H1 (cell line): Measurements from ENCODE around the gene AGAP1. TPM values are rescaled to one million over a fixed set of nuclear protein-coding genes. Genes with fewer than 3 reads are reported as not detected.

ENCODE experiments used
- CTCF ChIA-PET: fragments of 300-600 bp; sonication (Branson Sonifier 250); formaldehyde crosslinking; loops from one replicate; lab custom pipeline; 2021; ENCODE audit not compliant: partially characterized antibody; lab: Charles Lee
- POLR2A ChIA-PET: fragments of 300-600 bp; sonication (Branson Sonifier 250); formaldehyde crosslinking; loops from one replicate; lab custom pipeline; 2021; ENCODE audit warnings: inconsistent platforms; ENCODE audit not compliant: partially characterized antibody; lab: Charles Lee
- DNase-seq, 2 experiments: peaks; one replicate each; pipeline versions ENCODE4 v3.0.0 to v3.0.0-alpha.2; 2010 to 2022; ENCODE audit warnings: low spot score in 2 of 2, low read depth in 1 of 2, mixed read lengths in 1 of 2
- FAIRE-seq: peaks from 2 replicates; lab custom pipeline; 2011; peaks lifted over from hg19 to GRCh38; lab: Jason Lieb, UNC
- H2AFZ ChIP-seq: 2 replicates; pipeline ENCODE4 v1.8.1; 2012; ENCODE audit warnings: low read length, inconsistent platforms
- H2AK5ac ChIP-seq: 2 replicates; pipeline ENCODE4 v1.6.1; 2013; ENCODE audit warnings: low read depth, low read length
- H2BK120ac ChIP-seq: replicated peaks from 2 replicates; pipeline ENCODE3; 2013; ENCODE audit warnings: low read depth, low read length, inconsistent platforms
- H2BK12ac ChIP-seq: 2 replicates; pipeline ENCODE4 v1.6.1; 2013; ENCODE audit warnings: low read depth, low read length
- H2BK15ac ChIP-seq: 2 replicates; pipeline ENCODE4 v1.6.1; 2013; ENCODE audit warnings: low read length
- H2BK20ac ChIP-seq: 2 replicates; pipeline ENCODE4 v1.6.1; 2013; ENCODE audit warnings: low read length
- H2BK5ac ChIP-seq: 2 replicates; pipeline ENCODE4 v1.6.1; 2013; ENCODE audit warnings: low read depth, low read length
- H3K14ac ChIP-seq: 2 replicates; pipeline ENCODE4 v1.6.1; 2013; ENCODE audit warnings: inconsistent platforms; ENCODE audit not compliant: insufficient read length
- H3K18ac ChIP-seq: 2 replicates; pipeline ENCODE4 v1.6.1; 2013; ENCODE audit warnings: low read length; ENCODE audit errors: extremely low read depth
- H3K23ac ChIP-seq: 2 replicates; pipeline ENCODE4 v1.6.1; 2013; ENCODE audit warnings: inconsistent platforms; ENCODE audit not compliant: insufficient read length
- H3K23me2 ChIP-seq: 2 replicates; pipeline ENCODE4 v1.6.1; 2013; ENCODE audit warnings: low read depth, low read length
- H3K27ac ChIP-seq: 2 replicates; pipeline ENCODE4 v1.6.1; 2011; ENCODE audit warnings: low read depth, low read length, inconsistent platforms
- H3K27me3 ChIP-seq, 4 experiments: replicated peaks in 1 of 4; 1 replicate in 1 of 4; 2 replicates in 3 of 4; pipeline versions ENCODE4 v1.6.1 to v1.8.1; 2011 to 2013; ENCODE audit warnings: low read length in 3 of 4, mild to moderate bottlenecking in 3 of 4, inconsistent platforms in 2 of 4, mixed read lengths in 2 of 4, moderate library complexity in 1 of 4; ENCODE audit not compliant: control insufficient read depth in 3 of 4, insufficient read depth in 3 of 4; ENCODE audit errors: extremely low read depth in 1 of 4
- H3K36me3 ChIP-seq, 4 experiments: 2 replicates each; pipeline versions ENCODE4 v1.6.1 to v1.8.1; 2011 to 2013; ENCODE audit warnings: mild to moderate bottlenecking in 4 of 4, low read length in 3 of 4, moderate library complexity in 2 of 4, control low read depth in 1 of 4, inconsistent platforms in 1 of 4; ENCODE audit not compliant: insufficient read depth in 4 of 4, control insufficient read depth in 2 of 4
- H3K4ac ChIP-seq: replicated peaks from 2 replicates; pipeline ENCODE3; 2013; ENCODE audit warnings: low read length, low read depth, mixed read lengths, inconsistent platforms; ENCODE audit not compliant: insufficient read length
- H3K4me1 ChIP-seq, 4 experiments: replicated peaks in 1 of 4; 1 replicate in 1 of 4; 2 replicates in 3 of 4; pipeline versions ENCODE4 v1.6.1 to v1.8.1; 2011 to 2013; ENCODE audit warnings: low read length in 3 of 4, inconsistent platforms in 2 of 4, mixed read lengths in 1 of 4; ENCODE audit not compliant: insufficient read depth in 4 of 4, control insufficient read depth in 3 of 4
- H3K4me2 ChIP-seq, 2 experiments: 2 replicates each; pipeline versions ENCODE4 v1.6.1 to v1.8.1; 2011 to 2013; ENCODE audit warnings: low read depth in 2 of 2, low read length in 2 of 2, control low read depth in 1 of 2, inconsistent platforms in 1 of 2, mild to moderate bottlenecking in 1 of 2; ENCODE audit not compliant: insufficient read depth in 1 of 2
- H3K4me3 ChIP-seq, 4 experiments: fragments of 200-600, 300-600 bp in 1 of 4; sonication (generic), shearing (Covaris generic), sonication (Bioruptor Twin) in 1 of 4; 2 replicates each; pipeline versions ENCODE4 v1.5.1 to v1.8.1; 2011 to 2016; ENCODE audit warnings: low read length in 4 of 4, low read depth in 3 of 4, control low read depth in 2 of 4, inconsistent platforms in 2 of 4, mild to moderate bottlenecking in 2 of 4, mixed read lengths in 1 of 4, moderate library complexity in 1 of 4; ENCODE audit not compliant: insufficient read depth in 2 of 4; ENCODE audit errors: extremely low read depth in 1 of 4
- H3K56ac ChIP-seq: replicated peaks from 2 replicates; pipeline ENCODE3; 2013; ENCODE audit warnings: low read depth, mild to moderate bottlenecking, mixed read lengths, low read length, inconsistent platforms; ENCODE audit not compliant: insufficient read length
- H3K79me1 ChIP-seq: 2 replicates; pipeline ENCODE4 v1.6.1; 2013; ENCODE audit warnings: low read depth, low read length, control low read depth
- H3K79me2 ChIP-seq, 2 experiments: 2 replicates each; pipeline versions ENCODE4 v1.6.1 to v1.8.1; 2012 to 2013; ENCODE audit warnings: low read length in 2 of 2, mild to moderate bottlenecking in 2 of 2, inconsistent platforms in 1 of 2; ENCODE audit not compliant: insufficient read depth in 2 of 2, control insufficient read depth in 1 of 2
- H3K9ac ChIP-seq, 4 experiments: replicated peaks in 1 of 4; 1 replicate in 1 of 4; 2 replicates in 3 of 4; pipeline versions ENCODE4 v1.6.1 to v1.8.1; 2011 to 2013; ENCODE audit warnings: low read depth in 3 of 4, low read length in 3 of 4, control low read depth in 2 of 4, mild to moderate bottlenecking in 2 of 4, moderate library complexity in 2 of 4, inconsistent platforms in 1 of 4; ENCODE audit errors: extremely low read depth in 1 of 4
- H3K9me3 ChIP-seq, 2 experiments: 2 replicates each; pipeline versions ENCODE4 v1.6.1 to v1.8.1; 2012 to 2013; ENCODE audit warnings: mild to moderate bottlenecking in 2 of 2, moderate library complexity in 2 of 2, control low read depth in 1 of 2, inconsistent platforms in 1 of 2, low read depth in 1 of 2, low read length in 1 of 2, mixed read lengths in 1 of 2; ENCODE audit not compliant: insufficient read depth in 2 of 2
- H4K20me1 ChIP-seq, 2 experiments: replicated peaks in 1 of 2; 2 replicates each; pipeline versions ENCODE3 to v1.8.1; 2011 to 2013; ENCODE audit warnings: inconsistent platforms in 2 of 2, low read length in 2 of 2, mild to moderate bottlenecking in 1 of 2; ENCODE audit not compliant: insufficient read depth in 2 of 2, control insufficient read depth in 1 of 2
- H4K5ac ChIP-seq: 2 replicates; pipeline ENCODE4 v1.6.1; 2013; ENCODE audit warnings: low read length, low read depth, mixed read lengths, inconsistent platforms; ENCODE audit not compliant: insufficient read length
- H4K8ac ChIP-seq: 2 replicates; pipeline ENCODE4 v1.8.0; 2013; ENCODE audit warnings: mild to moderate bottlenecking, moderate library complexity, low read length, inconsistent platforms; ENCODE audit not compliant: insufficient read depth; ENCODE audit errors: extremely low read depth
- H4K91ac ChIP-seq: replicated peaks from 2 replicates; pipeline ENCODE3; 2013; ENCODE audit warnings: low read length, mixed read lengths, inconsistent platforms; ENCODE audit not compliant: insufficient read length
- CREB1 ChIP-seq: IDR thresholded peaks from 2 replicates; pipeline ENCODE4 v1.6.1; 2012; ENCODE audit warnings: inconsistent platforms
- HDAC2 ChIP-seq, 2 experiments: fragments of 300-600 bp in 1 of 2; sonication (generic) in 1 of 2; IDR thresholded peaks; 2 replicates each; pipeline ENCODE4 v1.6.1; 2011 to 2012; ENCODE audit warnings: low read depth in 2 of 2, low read length in 2 of 2, mild to moderate bottlenecking in 2 of 2, moderate library complexity in 2 of 2, borderline replicate concordance in 1 of 2, inconsistent platforms in 1 of 2
- KDM1A ChIP-seq: fragments of 200-600, 300-600 bp; sonication (generic); IDR thresholded peaks from 2 replicates; pipeline ENCODE4 v1.7.1; 2016; ENCODE audit warnings: mild to moderate bottlenecking, low read length, borderline replicate concordance
- KDM4A ChIP-seq: IDR thresholded peaks from one replicate; pipeline ENCODE4 v1.7.1; 2012; ENCODE audit warnings: low read depth, mild to moderate bottlenecking, moderate library complexity, low read length, inconsistent platforms; ENCODE audit not compliant: severe bottlenecking
- SP1 ChIP-seq: IDR thresholded peaks from 2 replicates; pipeline ENCODE4 v1.6.1; 2011; ENCODE audit warnings: low read depth, low read length
- TAF7 ChIP-seq: optimal IDR thresholded peaks from 2 replicates; pipeline ENCODE3; 2011; ENCODE audit warnings: low read depth, mild to moderate bottlenecking, inconsistent platforms, low read length, moderate library complexity, borderline replicate concordance
- WGBS, 2 experiments: shearing (Covaris generic) in 1 of 2; methylation state at CpG; one replicate each; pipeline versions ENCODE4 v1.1.6 to v1.1.7; 2013 to 2015; ENCODE audit warnings: low lambda C conversion rate in 2 of 2, mixed read lengths in 2 of 2, inconsistent platforms in 1 of 2, low coverage in 1 of 2, missing lambda C conversion rate in 1 of 2; ENCODE audit not compliant: insufficient replicate concordance in 2 of 2, insufficient coverage in 1 of 2, insufficient read length in 1 of 2; ENCODE audit errors: extremely low coverage in 1 of 2, missing lambda C conversion rate in 1 of 2; 5-methylcytosine and 5-hydroxymethylcytosine counted together
- polyA plus RNA-seq, 7 experiments: library from polyadenylated mRNA; depleted of rRNA in 3 of 7; stranded (reverse) in 5 of 7; unstranded in 2 of 7; fragments of >200 nt in 5 of 7; fragments of 200-250 nt in 2 of 7; gene quantifications; 1 replicate in 5 of 7; 2 replicates in 1 of 7; 4 replicates in 1 of 7; pipeline versions ENCODE4 v1.2.1 to v1.2.3, GENCODE V29; 2011 to 2013; ENCODE audit warnings: missing spikeins in 2 of 7, mixed read lengths in 2 of 7
- total RNA-seq: library from RNA; stranded (reverse); fragmentation: NEBNext Ultra II Directional; extraction: Animal tissue kit (Norgen Biotek cat#: 25700); gene quantifications from 2 replicates; pipeline ENCODE4 v1.2.1, GENCODE V29; 2021
- TF ChIP-seq, protein P1 (sequence below): IDR thresholded peaks from 2 replicates; pipeline ENCODE4 v1.6.1; 2011; ENCODE audit warnings: low read length, improper control_type of control experiment

The AGAP1 gene
- total and polyA plus RNA-seq, 2 of the 8 experiments (the other 6 are each of a cell fraction or from before 2014, with no cell fraction given) = 18.1 to 39.4 TPM

DNA sequence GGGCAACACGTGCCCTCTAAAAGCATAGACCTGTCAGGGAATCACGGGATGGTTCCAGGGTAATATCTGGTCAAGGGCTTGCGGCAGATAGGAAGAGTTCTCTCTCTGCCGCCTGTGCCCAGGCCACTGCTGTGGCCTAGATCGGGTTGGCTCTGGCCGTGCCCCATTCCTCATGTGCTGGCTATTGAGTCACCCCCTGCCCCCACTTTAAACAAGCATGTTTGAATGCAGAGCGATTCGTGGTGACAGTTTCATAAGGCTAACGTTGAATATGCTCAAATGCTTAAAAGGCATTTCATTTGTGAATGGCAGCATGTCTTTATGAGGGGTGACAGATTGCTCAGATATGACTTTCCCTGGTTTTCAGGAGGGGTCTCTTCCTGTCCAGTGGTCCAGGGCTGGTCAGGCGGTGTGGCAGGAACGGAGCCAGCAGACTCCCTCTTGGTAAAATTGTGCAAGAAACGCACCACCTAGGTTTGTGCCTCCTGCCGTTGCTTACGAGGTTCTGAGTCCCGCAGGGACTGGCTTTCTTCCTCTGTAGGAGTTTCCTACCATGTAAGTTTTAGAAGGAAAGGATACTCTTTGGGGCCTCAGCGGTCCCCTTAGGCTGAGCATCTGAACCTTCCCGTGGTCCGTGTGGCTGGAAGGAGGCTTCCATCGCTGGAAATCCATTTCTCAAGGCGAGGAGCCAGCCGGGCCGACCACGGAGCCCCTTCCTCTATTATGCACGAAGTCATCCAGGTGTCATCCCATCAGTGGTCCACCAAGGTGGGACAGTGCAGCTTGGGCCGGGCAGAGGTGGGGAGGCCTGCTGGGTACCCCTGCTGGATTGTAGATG is 50.2 kb downstream of the AGAP1 start:
- no peak overlapping the region for H2BK20ac ChIP-seq
- H4K5ac ChIP-seq = no peak overlapping the region
- no peak overlapping the region for H2AFZ ChIP-seq
- H3K9ac ChIP-seq = no peak overlapping the region
- H3K27me3 ChIP-seq = no peaks in the 10 kb centered on the region
- no peak overlapping the region for H2BK12ac ChIP-seq
- H3K4me2 ChIP-seq = no peak overlapping the region
- H3K79me1 ChIP-seq = peaks cover 16% of the 10 kb centered on the region
- 0 out of 2 replicates have a peak overlapping the region, but pooled peaks have one; percentile 35 for H2BK5ac ChIP-seq
- no peaks in the 10 kb centered on the region for H3K23me2 ChIP-seq
- no peak for FAIRE-seq
- POLR2A ChIA-PET = interaction anchor here (0.9 to 1.0 kb wide), 2 partner anchors 8 to 52 kb away, joined by 3 read pairs; no protein-coding TSS in a partner anchor
- no peak overlapping the region for H3K4me3 ChIP-seq
- no peaks in the 10 kb centered on the region for H3K9me3 ChIP-seq
- H3K4ac ChIP-seq = no peak overlapping the region
- no peak overlapping the region for H3K27ac ChIP-seq
- no peak for DNase-seq
- no peak overlapping the region for H3K14ac ChIP-seq
- no peak overlapping the region for H3K18ac ChIP-seq
- H3K4me1 ChIP-seq = peaks cover 5 to 17% (median 10%) of the 10 kb centered on the region in 4 experiments
- peak overlapping the region; percentile 75; the same call in 1 of the 2 replicates for H2AK5ac ChIP-seq
- peak overlapping the region; percentile 62 for H4K91ac ChIP-seq
- H3K23ac ChIP-seq = no peak overlapping the region
- peaks cover 0 to 23% of the 10 kb centered on the region in 2 experiments for H4K20me1 ChIP-seq
- H3K56ac ChIP-seq = no peak overlapping the region
- H3K36me3 ChIP-seq = no peaks in the 10 kb centered on the region
- H3K79me2 ChIP-seq = peaks cover 4 to 89% of the 10 kb centered on the region in 2 experiments; a peak in 3 of 4 replicates
- WGBS, 2 experiments = 91% methylated on average over 25 of the region's 25 CpGs; no CpG with 5 or more reads in 1 of the 2 experiments
- no peak overlapping the region for H2BK120ac ChIP-seq
- CTCF ChIA-PET = interaction anchor here (0.5 to 1.2 kb wide), 4 partner anchors 8 to 1394 kb away, joined by 3 to 10 read pairs (median 4); no protein-coding TSS in a partner anchor
- H2BK15ac ChIP-seq = 0 out of 2 replicates have a peak overlapping the region, but pooled peaks have one; percentile 63
- no peak overlapping the region; the same call in 1 of the 2 replicates for H4K8ac ChIP-seq
- TF ChIP-seq KDM1A = no peak
- TF ChIP-seq HDAC2 (IDR thresholded peaks at IDR 0.05; ENCODE audit: borderline replicate concordance in 1 of 2, low read depth in 2 of 2, low read length in 2 of 2) = no peak
- TF ChIP-seq KDM4A = no peak
- no peak for TF ChIP-seq TAF7
- no peak for TF ChIP-seq CREB1
- TF ChIP-seq, protein P1, sequence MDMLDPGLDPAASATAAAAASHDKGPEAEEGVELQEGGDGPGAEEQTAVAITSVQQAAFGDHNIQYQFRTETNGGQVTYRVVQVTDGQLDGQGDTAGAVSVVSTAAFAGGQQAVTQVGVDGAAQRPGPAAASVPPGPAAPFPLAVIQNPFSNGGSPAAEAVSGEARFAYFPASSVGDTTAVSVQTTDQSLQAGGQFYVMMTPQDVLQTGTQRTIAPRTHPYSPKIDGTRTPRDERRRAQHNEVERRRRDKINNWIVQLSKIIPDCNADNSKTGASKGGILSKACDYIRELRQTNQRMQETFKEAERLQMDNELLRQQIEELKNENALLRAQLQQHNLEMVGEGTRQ = no peak
- TF ChIP-seq SP1 = no peak
